NCI-H2171 treated with DMSO at 0.1 percent for 48 hours (cell line): ENCODE results near the gene ANKRD13C.
"Not testable (repeated sequence)": the region's sequence is repeated elsewhere in the genome, so short reads cannot be mapped to it uniquely, and the experiment has no call there.

Experiments
- DNase-seq: peaks from one replicate; lab custom pipeline; 2025; lab: John Stamatoyannopoulos, UW

Gene ANKRD13C

GRCh38 chr1:70354332-70355110 lies at the start of gene ANKRD13C:
Gene ANKRD13C (minus strand): TSS chr1:70354722. CDS start chr1:70354408, 314 bp downstream.
- peak; percentile 97 for DNase-seq

GRCh38 chr1:70403759-70404158 lies 49.2 kb upstream of the ANKRD13C start:
- no peak for DNase-seq

- no peak for DNase-seq
Measured at GRCh38 chr1:70401974-70402373, 47.5 kb upstream of the ANKRD13C start.

- no peak for DNase-seq
Measured at GRCh38 chr1:70400335-70400734, 45.8 kb upstream of the ANKRD13C start.

GRCh38 chr1:70397013-70397412 lies 42.5 kb upstream of the ANKRD13C start:
- DNase-seq: no peak

GRCh38 chr1:70396607-70397006 lies 42.1 kb upstream of the ANKRD13C start:
- DNase-seq: no peak

GRCh38 chr1:70392626-70393025 lies 38.1 kb upstream of the ANKRD13C start:
- DNase-seq: no peak

GRCh38 chr1:70387507-70387906 lies 33.0 kb upstream of the ANKRD13C start:
- DNase-seq: no peak

- DNase-seq: no peak
Measured at GRCh38 chr1:70386121-70386520, 31.6 kb upstream of the ANKRD13C start.

GRCh38 chr1:70385477-70385876 lies 31.0 kb upstream of the ANKRD13C start:
- DNase-seq: no peak

GRCh38 chr1:70384542-70384941 lies 30.0 kb upstream of the ANKRD13C start:
- no peak for DNase-seq

- DNase-seq: no peak
Measured at GRCh38 chr1:70383483-70383882, 29.0 kb upstream of the ANKRD13C start.

- DNase-seq: no peak
Measured at GRCh38 chr1:70382682-70383081, 28.2 kb upstream of the ANKRD13C start.

- DNase-seq: no peak
Measured at GRCh38 chr1:70376196-70376595, 21.7 kb upstream of the ANKRD13C start.

- not testable (repeated sequence) for DNase-seq
Measured at GRCh38 chr1:70373580-70373979, 19.1 kb upstream of the ANKRD13C start.

GRCh38 chr1:70372426-70372825 lies 17.9 kb upstream of the ANKRD13C start:
- no peak for DNase-seq

- DNase-seq: not testable (repeated sequence)
Measured at GRCh38 chr1:70371586-70371985, 17.1 kb upstream of the ANKRD13C start.

- not testable (repeated sequence) for DNase-seq
Measured at GRCh38 chr1:70367397-70367796, 12.9 kb upstream of the ANKRD13C start.

GRCh38 chr1:70366997-70367396 lies 12.5 kb upstream of the ANKRD13C start:
- DNase-seq: not testable (repeated sequence)

GRCh38 chr1:70366425-70366952 lies 12.0 kb upstream of the ANKRD13C start:
- DNase-seq: not testable (repeated sequence)

- DNase-seq: no peak
Measured at GRCh38 chr1:70364439-70364838, 9.9 kb upstream of the ANKRD13C start.

- DNase-seq: peak; percentile 59
Measured at GRCh38 chr1:70361727-70362398, 7.3 kb upstream of the ANKRD13C start.

GRCh38 chr1:70360321-70360720 lies 5.8 kb upstream of the ANKRD13C start:
- no peak for DNase-seq
